GM15510 (cell line): ENCODE data around the gene MAGEH1.

Source experiments
- POLR2A ChIP-seq: IDR thresholded peaks from 3 replicates; pipeline ENCODE4 v1.6.1; 2011; ENCODE audit warnings: borderline replicate concordance; ENCODE audit not compliant: insufficient read length; ENCODE audit errors: extremely low read depth

Gene MAGEH1

GRCh38 chrX:55451990-55452832 is at the start of gene MAGEH1:
Gene MAGEH1, plus strand, starts transcription at chrX:55452127. Its CDS starts 248 bp downstream, at chrX:55452375.
- peak; percentile 62 for TF ChIP-seq POLR2A

- TF ChIP-seq POLR2A = no peak
Observed at GRCh38 chrX:55450259-55450658, 1.7 kb upstream of the MAGEH1 start.

GRCh38 chrX:55451141-55451540 is 786 bp upstream of the MAGEH1 start:
- no peak for TF ChIP-seq POLR2A

GRCh38 chrX:55451626-55451989 is 319 bp upstream of the MAGEH1 start:
- TF ChIP-seq POLR2A = no peak

- TF ChIP-seq POLR2A = no peak
Observed at GRCh38 chrX:55452833-55453124, 852 bp downstream of the MAGEH1 start.

GRCh38 chrX:55480390-55481062 is 28.6 kb downstream of the MAGEH1 start:
- TF ChIP-seq POLR2A = no peak

GRCh38 chrX:55484948-55485347 is 33.0 kb downstream of the MAGEH1 start:
- no peak for TF ChIP-seq POLR2A

- TF ChIP-seq POLR2A = no peak
Observed at GRCh38 chrX:55486736-55487135, 34.8 kb downstream of the MAGEH1 start.

- TF ChIP-seq POLR2A = no peak
Observed at GRCh38 chrX:55487143-55487542, 35.2 kb downstream of the MAGEH1 start.

GRCh38 chrX:55488006-55488592 is 36.2 kb downstream of the MAGEH1 start:
- peak; percentile 4 for TF ChIP-seq POLR2A

- peak; percentile 24 for TF ChIP-seq POLR2A
Observed at GRCh38 chrX:55488593-55489313, 36.8 kb downstream of the MAGEH1 start.

GRCh38 chrX:55489314-55490009 is 37.5 kb downstream of the MAGEH1 start, which contains the start of gene USP51:
Gene USP51, minus strand, starts transcription at chrX:55489848. Its CDS starts 909 bp downstream, at chrX:55488939.
- no peak for TF ChIP-seq POLR2A

GRCh38 chrX:55490121-55490520 is 38.2 kb downstream of the MAGEH1 start:
- TF ChIP-seq POLR2A = no peak

- no peak for TF ChIP-seq POLR2A
Observed at GRCh38 chrX:55490974-55491373, 39.0 kb downstream of the MAGEH1 start.
